ENCODE data around the gene SORCS1.

- TF ChIP-seq POLR2AphosphoS5 (IDR thresholded peaks at IDR 0.05; ENCODE audit: borderline replicate concordance, low read depth, low read length), result no peak
- no peak for TF ChIP-seq EZH2 (IDR thresholded peaks at IDR 0.05)
- no peak for TF ChIP-seq FOXP2 (optimal IDR thresholded peaks at IDR 0.05; ENCODE audit: control extremely low read depth, extremely low read length, insufficient read depth)
These were observed 456.0 kb downstream of the SORCS1 start for GRCh38 chr10:106708506-106708905.
